Psoas muscle (tissue), 8 donors: ENCODE results near the gene SGMS1. TPM values are rescaled to one million over a fixed set of nuclear protein-coding genes. Genes with fewer than 3 reads are reported as not detected.

Experiments used
- ATAC-seq, 4 donors: fragments of 200-7000 bp; cut with Tn5 transposase; one replicate each; pipeline ENCODE4 v1.9.1; 2020; ENCODE audit warnings: moderate library complexity in 3 of 4, mild to moderate bottlenecking in 2 of 4
- DNase-seq, 2 donors: peaks; one replicate each; pipeline ENCODE4 v3.0.0-alpha.2; 2020
- H3K27ac ChIP-seq: fragments of 200-600 bp; one replicate; pipeline ENCODE4 v1.8.0; 2022
- H3K27me3 ChIP-seq, 3 donors: fragments of 200-600 bp in 1 of 3; one replicate each; pipeline versions ENCODE4 v1.6.1 to v1.8.0; 2013 to 2022; ENCODE audit warnings: low read length in 2 of 3, mild to moderate bottlenecking in 2 of 3, moderate library complexity in 1 of 3; ENCODE audit not compliant: insufficient read depth in 3 of 3
- H3K36me3 ChIP-seq, 2 donors: fragments of 200-600 bp in 1 of 2; one replicate each; pipeline versions ENCODE4 v1.6.1 to v1.8.0; 2013 to 2022; ENCODE audit warnings: low read depth in 1 of 2, mild to moderate bottlenecking in 1 of 2, moderate library complexity in 1 of 2; ENCODE audit not compliant: insufficient read depth in 1 of 2
- H3K4me1 ChIP-seq: fragments of 200-600 bp; one replicate; pipeline ENCODE4 v1.8.0; 2022
- H3K4me3 ChIP-seq: fragments of 200-600 bp; one replicate; pipeline ENCODE4 v1.8.0; 2022; ENCODE audit warnings: mild to moderate bottlenecking
- H3K9me3 ChIP-seq: fragments of 200-600 bp; one replicate; pipeline ENCODE4 v1.8.0; 2022
- CTCF ChIP-seq: fragments of 200-600 bp; IDR thresholded peaks from one replicate; pipeline ENCODE4 v1.8.0; 2022; ENCODE audit warnings: antibody characterized with exemption
- WGBS, 3 donors: extraction: QIAGEN DNeasy Blood & Tissue Kit; methylation state at CpG; one replicate each; pipeline versions ENCODE4 v1.1.6 to v1.1.7; 2013; 5-methylcytosine and 5-hydroxymethylcytosine counted together
- intact Hi-C, 2 donors: fragments of 100-400 bp; cut with DNase I; formaldehyde crosslinking; loops; one replicate each; pipeline versions ENCODE4 v1.11.0 to v1.14.2; 2022
- polyA plus RNA-seq, 3 donors: library from polyadenylated mRNA; stranded (reverse); fragments of 200-250 nt; gene quantifications; one replicate each; pipeline ENCODE4 v1.2.3, GENCODE V29; 2013
- total RNA-seq, 4 donors: library from RNA; stranded (reverse); fragmentation: NEBNext Ultra II Directional in 2 of 4; extraction: Animal tissue kit (Norgen Biotek cat#: 25700) in 2 of 4; gene quantifications; one replicate each; pipeline versions ENCODE4 v1.2.1 to v1.2.4, GENCODE V29; 2021 to 2023
- donor health status: healthy with polysubstance abuse.
- donor health status: DM: no; HTN: no; CAD: no; lungs with moderate emphysema.
- donor health status: Bipolar disorder and iron deficiency.
- donor health status: healthy.
- donor health status: DM: yes; HTN: yes; CAD: no.
- donor health status: DM: no; HTN: no; CAD: no.
- donor health status: DM: no; HTN: no; CAD: no.
- donor health status: DM: yes; HTN: yes; CAD: no.

SGMS1 gene
- total and polyA plus RNA-seq, 7 donors = 6.2 to 16.7 (median 11.3) TPM

GRCh38 chr10:50392426-50392825 lies 231.3 kb downstream of the SGMS1 start:
- Histone ChIP-seq H3K9me3 (no peaks in the 10 kb centered on the region), H3K36me3 (peaks cover 0 to 2% of the 10 kb centered on the region in 2 donors), H3K27me3 (no peaks in the 10 kb centered on the region), H3K4me3 (no peak overlapping the region), H3K27ac (no peak overlapping the region), H3K4me1 (peaks cover 26% of the 10 kb centered on the region)
- intact Hi-C loops = no loop called here
- TF ChIP-seq CTCF = no peak
- no peak for DNase-seq
- 96 to 97% (median 96%) methylated on average over 5 of the region's 5 CpGs for WGBS, 3 donors
- ATAC-seq = no peak

- H3K9me3 ChIP-seq = no peaks in the 10 kb centered on the region
- no peak for DNase-seq
- TF ChIP-seq CTCF = no peak
- H3K4me1 ChIP-seq = peaks cover 20% of the 10 kb centered on the region
- H3K4me3 ChIP-seq = no peak overlapping the region
- intact Hi-C loops = no loop called here
- no peak for ATAC-seq
- 77 to 92% (median 80%) methylated on average over 2 of the region's 2 CpGs for WGBS, 3 donors
- H3K27me3 ChIP-seq = no peaks in the 10 kb centered on the region
- H3K36me3 ChIP-seq = no peaks in the 10 kb centered on the region
- no peak overlapping the region for H3K27ac ChIP-seq
Observed at GRCh38 chr10:50390302-50390701, 233.5 kb downstream of the SGMS1 start.

GRCh38 chr10:50388181-50388580 lies 235.6 kb downstream of the SGMS1 start:
- 98% methylated on average over 2 of the region's 2 CpGs for WGBS, 3 donors
- DNase-seq = no peak
- no peaks in the 10 kb centered on the region for H3K9me3 ChIP-seq
- H3K27me3 ChIP-seq = no peaks in the 10 kb centered on the region
- ATAC-seq = no peak
- intact Hi-C loops = loop anchor here in 1 of 2 donors (10.0 kb wide), 1 partner anchor 237 kb away; the partner anchor contains the start of gene SGMS1
- no peak overlapping the region for H3K27ac ChIP-seq
- H3K4me1 ChIP-seq = peaks cover 23% of the 10 kb centered on the region
- no peak overlapping the region for H3K4me3 ChIP-seq
- no peak for TF ChIP-seq CTCF
- H3K36me3 ChIP-seq = no peaks in the 10 kb centered on the region

- ATAC-seq = no peak
- WGBS, 3 donors = 78 to 93% (median 86%) methylated on average over 2 of the region's 2 CpGs
- no peaks in the 10 kb centered on the region for H3K9me3 ChIP-seq
- no peak overlapping the region for H3K27ac ChIP-seq
- DNase-seq = no peak
- intact Hi-C loops = loop anchor here in 1 of 2 donors (10.0 kb wide), 1 partner anchor 237 kb away; the partner anchor contains the start of gene SGMS1
- no peak for TF ChIP-seq CTCF
- H3K4me3 ChIP-seq = no peak overlapping the region
- H3K36me3 ChIP-seq = no peaks in the 10 kb centered on the region
- no peaks in the 10 kb centered on the region for H3K27me3 ChIP-seq
- H3K4me1 ChIP-seq = peaks cover 23% of the 10 kb centered on the region
Observed at GRCh38 chr10:50387732-50388073, 236.1 kb downstream of the SGMS1 start.

GRCh38 chr10:50387007-50387731 lies 236.6 kb downstream of the SGMS1 start:
- whole genome bisulfite sequencing, 3 donors = 95 to 97% (median 97%) methylated on average over 7 of the region's 7 CpGs
- Histone ChIP-seq H3K27ac (no peak overlapping the region), H3K36me3 (no peaks in the 10 kb centered on the region), H3K4me3 (no peak overlapping the region), H3K9me3 (no peaks in the 10 kb centered on the region), H3K4me1 (peaks cover 24% of the 10 kb centered on the region), H3K27me3 (no peaks in the 10 kb centered on the region)
- ATAC-seq = no peak
- no peak for TF ChIP-seq CTCF
- intact Hi-C loops = loop anchor here in 1 of 2 donors (10.0 kb wide), 1 partner anchor 238 kb away; the partner anchor contains the start of gene SGMS1
- no peak for DNase-seq
